ENCODE results near the gene SVIL. TPM values are rescaled to one million over a fixed set of nuclear protein-coding genes. Genes with fewer than 3 reads are reported as not detected.
"Not testable (repeated sequence)": the region's sequence is repeated elsewhere in the genome, so short reads cannot be mapped to it uniquely, and the experiment has no call there.

SVIL gene
- polyA plus RNA-seq, 1 donor (not counting 4 experiments of a cell fraction or from before 2014, with no cell fraction given) = 16.2 TPM

- Histone ChIP-seq H2AFZ (ENCODE audit: control insufficient read depth, low read length) (no peak overlapping the region), H3K4me2 (ENCODE audit: control insufficient read depth, extremely low read depth, insufficient read depth, low read depth, low read length) (no peak overlapping the region), H3K9me3 (ENCODE audit: control insufficient read depth, low read depth, low read length) (no peaks in the 10 kb centered on the region), H3K79me2 (ENCODE audit: control insufficient read depth, insufficient read depth, low read length) (no peaks in the 10 kb centered on the region), H3K27ac (ENCODE audit: control insufficient read depth, insufficient read depth, low read length) (no peak overlapping the region), H4K20me1 (ENCODE audit: control insufficient read depth, extremely low read depth, insufficient read depth, low read length) (no peaks in the 10 kb centered on the region), H3K4me3 (ENCODE audit: control insufficient read depth in 2 of 3, extremely low read depth in 1 of 3, insufficient read depth in 2 of 3, low read depth in 1 of 3, low read length in 3 of 3) (no peak overlapping the region), H3K36me3 (ENCODE audit: control insufficient read depth in 2 of 2, extremely low read depth in 1 of 2, insufficient read depth in 2 of 2, low read length in 2 of 2) (peaks cover 15 to 16% of the 10 kb centered on the region in 2 experiments), H3K9ac (ENCODE audit: control insufficient read depth, extremely low read depth, insufficient read depth, low read length) (no peak overlapping the region), H3K4me1 (ENCODE audit: control insufficient read depth, extremely low read depth, insufficient read depth, low read length) (peaks cover 16% of the 10 kb centered on the region), H3K27me3 (ENCODE audit: control insufficient read depth, extremely low read depth, insufficient read depth, low read length) (no peaks in the 10 kb centered on the region), H3K9me1 (ENCODE audit: control insufficient read depth, extremely low read depth, insufficient read depth, low read length) (no peaks in the 10 kb centered on the region)
- FAIRE-seq = no peak
- TF ChIP-seq, protein P1, sequence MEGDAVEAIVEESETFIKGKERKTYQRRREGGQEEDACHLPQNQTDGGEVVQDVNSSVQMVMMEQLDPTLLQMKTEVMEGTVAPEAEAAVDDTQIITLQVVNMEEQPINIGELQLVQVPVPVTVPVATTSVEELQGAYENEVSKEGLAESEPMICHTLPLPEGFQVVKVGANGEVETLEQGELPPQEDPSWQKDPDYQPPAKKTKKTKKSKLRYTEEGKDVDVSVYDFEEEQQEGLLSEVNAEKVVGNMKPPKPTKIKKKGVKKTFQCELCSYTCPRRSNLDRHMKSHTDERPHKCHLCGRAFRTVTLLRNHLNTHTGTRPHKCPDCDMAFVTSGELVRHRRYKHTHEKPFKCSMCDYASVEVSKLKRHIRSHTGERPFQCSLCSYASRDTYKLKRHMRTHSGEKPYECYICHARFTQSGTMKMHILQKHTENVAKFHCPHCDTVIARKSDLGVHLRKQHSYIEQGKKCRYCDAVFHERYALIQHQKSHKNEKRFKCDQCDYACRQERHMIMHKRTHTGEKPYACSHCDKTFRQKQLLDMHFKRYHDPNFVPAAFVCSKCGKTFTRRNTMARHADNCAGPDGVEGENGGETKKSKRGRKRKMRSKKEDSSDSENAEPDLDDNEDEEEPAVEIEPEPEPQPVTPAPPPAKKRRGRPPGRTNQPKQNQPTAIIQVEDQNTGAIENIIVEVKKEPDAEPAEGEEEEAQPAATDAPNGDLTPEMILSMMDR (optimal IDR thresholded peaks at IDR 0.05 in 1 of 3, IDR thresholded peaks at IDR 0.05 in 1 of 3, conservative IDR thresholded peaks at IDR 0.05 in 1 of 3; ENCODE audit: extremely low read depth in 1 of 3, insufficient read depth in 2 of 3, low read length in 3 of 3) = no peak
- no peak for TF ChIP-seq EZH2 (IDR thresholded peaks at IDR 0.05; ENCODE audit: low read length)
- dilution Hi-C loops (cut with MboI; ENCODE audit: extremely low pct_ligation_motif_present, low sequenced_read_pairs) = no loop called here
- DNase-seq (ENCODE audit: low read depth, low spot score) = no peak
Observed at GRCh38 chr10:29553544-29554250, 81.1 kb downstream of the SVIL start.

- H3K4me1 ChIP-seq (ENCODE audit: control insufficient read depth, extremely low read depth, insufficient read depth, low read length) = peaks cover 16% of the 10 kb centered on the region
- H3K9ac ChIP-seq (ENCODE audit: control insufficient read depth, extremely low read depth, insufficient read depth, low read length); H3K79me2 ChIP-seq (ENCODE audit: control insufficient read depth, insufficient read depth, low read length); FAIRE-seq; H4K20me1 ChIP-seq (ENCODE audit: control insufficient read depth, extremely low read depth, insufficient read depth, low read length); H3K27ac ChIP-seq (ENCODE audit: control insufficient read depth, insufficient read depth, low read length); dilution Hi-C loops (cut with MboI; ENCODE audit: extremely low pct_ligation_motif_present, low sequenced_read_pairs); H3K9me1 ChIP-seq (ENCODE audit: control insufficient read depth, extremely low read depth, insufficient read depth, low read length); H3K9me3 ChIP-seq (ENCODE audit: control insufficient read depth, low read depth, low read length); H3K4me2 ChIP-seq (ENCODE audit: control insufficient read depth, extremely low read depth, insufficient read depth, low read depth, low read length); DNase-seq (ENCODE audit: low read depth, low spot score); H3K4me3 ChIP-seq (ENCODE audit: control insufficient read depth in 2 of 3, extremely low read depth in 1 of 3, insufficient read depth in 2 of 3, low read depth in 1 of 3, low read length in 3 of 3); H3K27me3 ChIP-seq (ENCODE audit: control insufficient read depth, extremely low read depth, insufficient read depth, low read length); H2AFZ ChIP-seq (ENCODE audit: control insufficient read depth, low read length): not testable (repeated sequence)
- H3K36me3 ChIP-seq (ENCODE audit: control insufficient read depth in 2 of 2, extremely low read depth in 1 of 2, insufficient read depth in 2 of 2, low read length in 2 of 2) = peaks cover 15 to 16% of the 10 kb centered on the region in 2 experiments
Observed at GRCh38 chr10:29553116-29553515, 81.7 kb downstream of the SVIL start.

DNA sequence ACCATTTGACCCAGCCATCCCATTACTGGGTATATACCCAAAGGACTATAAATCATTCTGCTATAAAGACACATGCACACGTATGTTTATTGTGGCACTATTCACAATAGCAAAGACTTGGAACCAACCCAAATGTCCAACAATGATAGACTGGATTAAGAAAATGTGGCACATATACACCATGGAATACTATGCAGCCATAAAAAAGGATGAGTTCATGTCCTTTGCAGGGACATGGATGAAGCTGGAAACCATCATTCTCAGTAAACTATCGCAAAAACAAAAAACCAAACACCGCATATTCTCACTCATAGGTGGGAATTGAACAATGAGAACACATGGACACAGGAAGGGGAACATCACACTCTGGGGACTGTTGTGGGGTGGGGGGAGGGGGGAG, 85.3 kb downstream of the SVIL start:
- H3K9ac ChIP-seq (ENCODE audit: control insufficient read depth, extremely low read depth, insufficient read depth, low read length); H3K9me3 ChIP-seq (ENCODE audit: control insufficient read depth, low read depth, low read length); H3K4me3 ChIP-seq (ENCODE audit: control insufficient read depth in 2 of 3, extremely low read depth in 1 of 3, insufficient read depth in 2 of 3, low read depth in 1 of 3, low read length in 3 of 3); FAIRE-seq; H3K4me2 ChIP-seq (ENCODE audit: control insufficient read depth, extremely low read depth, insufficient read depth, low read depth, low read length); DNase-seq (ENCODE audit: low read depth, low spot score); H2AFZ ChIP-seq (ENCODE audit: control insufficient read depth, low read length); H3K27ac ChIP-seq (ENCODE audit: control insufficient read depth, insufficient read depth, low read length); H3K4me1 ChIP-seq (ENCODE audit: control insufficient read depth, extremely low read depth, insufficient read depth, low read length); dilution Hi-C loops (cut with MboI; ENCODE audit: extremely low pct_ligation_motif_present, low sequenced_read_pairs); H3K79me2 ChIP-seq (ENCODE audit: control insufficient read depth, insufficient read depth, low read length); H3K9me1 ChIP-seq (ENCODE audit: control insufficient read depth, extremely low read depth, insufficient read depth, low read length); H3K27me3 ChIP-seq (ENCODE audit: control insufficient read depth, extremely low read depth, insufficient read depth, low read length); H4K20me1 ChIP-seq (ENCODE audit: control insufficient read depth, extremely low read depth, insufficient read depth, low read length): not testable (repeated sequence)
- peaks cover 16 to 17% of the 10 kb centered on the region in 2 experiments for H3K36me3 ChIP-seq (ENCODE audit: control insufficient read depth in 2 of 2, extremely low read depth in 1 of 2, insufficient read depth in 2 of 2, low read length in 2 of 2)

All from keratinocyte (primary cell).